Measurements from ENCODE around the gene ARMC9. TPM values are rescaled to one million over a fixed set of nuclear protein-coding genes. Genes with fewer than 3 reads are reported as not detected.

The ARMC9 gene
- total and polyA plus RNA-seq, 2 of the 13 experiments (the other 11 are each of a cell fraction or from before 2014, with no cell fraction given): 9.1 to 12.8 TPM

- TF ChIP-seq SOX13 (IDR thresholded peaks at IDR 0.05) (no peak), SOX13 (CRISPR knock-in tag; conservative IDR thresholded peaks at IDR 0.05 in 1 of 2, IDR thresholded peaks at IDR 0.05 in 1 of 2) (peak in 1 of 2 experiments; percentile 34; a peak in 2 of 4 replicates), PRDM4 (CRISPR knock-in tag; IDR thresholded peaks at IDR 0.05; ENCODE audit: borderline replicate concordance) (no peak), NCOR1 (IDR thresholded peaks at IDR 0.05; ENCODE audit: borderline replicate concordance, low read length) (peak; percentile 24; the same call in 1 of the 2 replicates), ZNF329 (CRISPR knock-in tag; IDR thresholded peaks at IDR 0.05; ENCODE audit: low read depth) (no peak), PAXIP1 (CRISPR knock-in tag; conservative IDR thresholded peaks at IDR 0.05) (peak; percentile 60), ZNF205 (CRISPR knock-in tag; IDR thresholded peaks at IDR 0.05) (no peak), SOX5 (CRISPR knock-in tag; IDR thresholded peaks at IDR 0.05; ENCODE audit: borderline replicate concordance) (peak; percentile 31; the same call in 1 of the 2 replicates), ZNF598 (CRISPR knock-in tag; IDR thresholded peaks at IDR 0.05; ENCODE audit: borderline replicate concordance) (peak; percentile 73; the same call in 1 of the 2 replicates), ASH2L (IDR thresholded peaks at IDR 0.05; ENCODE audit: insufficient read length, low read depth, low read length) (peak; percentile 74), HNF4G (IDR thresholded peaks at IDR 0.05; ENCODE audit: borderline replicate concordance, low read depth, low read length) (peak; percentile 70; the same call in 1 of the 2 replicates), HNF4G (CRISPR knock-in tag; IDR thresholded peaks at IDR 0.05; ENCODE audit: borderline replicate concordance, low read depth) (no peak)
- TF ChIP-seq, protein P1, sequence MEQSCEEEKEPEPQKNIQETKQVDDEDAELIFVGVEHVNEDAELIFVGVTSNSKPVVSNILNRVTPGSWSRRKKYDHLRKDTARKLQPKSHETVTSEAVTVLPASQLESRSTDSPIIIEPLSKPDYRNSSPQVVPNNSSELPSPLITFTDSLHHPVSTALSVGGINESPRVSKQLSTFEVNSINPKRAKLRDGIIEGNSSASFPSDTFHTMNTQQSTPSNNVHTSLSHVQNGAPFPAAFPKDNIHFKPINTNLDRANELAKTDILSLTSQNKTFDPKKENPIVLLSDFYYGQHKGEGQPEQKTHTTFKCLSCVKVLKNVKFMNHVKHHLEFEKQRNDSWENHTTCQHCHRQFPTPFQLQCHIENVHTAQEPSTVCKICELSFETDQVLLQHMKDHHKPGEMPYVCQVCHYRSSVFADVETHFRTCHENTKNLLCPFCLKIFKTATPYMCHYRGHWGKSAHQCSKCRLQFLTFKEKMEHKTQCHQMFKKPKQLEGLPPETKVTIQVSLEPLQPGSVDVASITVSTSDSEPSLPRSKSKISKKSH (CRISPR knock-in tag; IDR thresholded peaks at IDR 0.05; ENCODE audit: borderline replicate concordance): 0 out of 2 replicates have a peak, but pooled peaks have one; percentile 56
These were observed 15.7 kb downstream of the ARMC9 start (continued) for GRCh38 chr2:231213931-231214642.

All from HepG2 (cell line).